Right lobe of liver (tissue), 6 donors: ENCODE results near the gene NKX6-2. TPM values are rescaled to one million over a fixed set of nuclear protein-coding genes. Genes with fewer than 3 reads are reported as not detected.
A peak's percentile ranks its signal among the peaks of the same experiment; 100 is the strongest.

ENCODE experiments used
- ATAC-seq, 4 donors: fragments of 200-7000 bp; cut with Tn5 transposase; one replicate each; pipeline ENCODE4 v1.9.1; 2020; ENCODE audit warnings: mild to moderate bottlenecking in 4 of 4, moderate library complexity in 4 of 4
- DNase-seq, 3 donors: peaks; one replicate each; pipeline ENCODE4 v3.0.0-alpha.2; 2020
- H3K27ac ChIP-seq, 3 donors: fragments of 200-600 bp; one replicate each; pipeline ENCODE4 v1.8.0; 2022
- H3K27me3 ChIP-seq, 2 donors: fragments of 200-600 bp; one replicate each; pipeline ENCODE4 v1.8.0; 2022
- H3K36me3 ChIP-seq, 4 donors: fragments of 200-600 bp; sonication (generic) in 1 of 4; one replicate each; pipeline versions ENCODE4 v1.5.1 to v1.8.0; 2017 to 2022; ENCODE audit warnings: control low read depth in 1 of 4
- H3K4me1 ChIP-seq, 4 donors: fragments of 200-600 bp; sonication (generic) in 1 of 4; one replicate each; pipeline versions ENCODE4 v1.5.1 to v1.8.0; 2017 to 2022; ENCODE audit warnings: control low read depth in 1 of 4
- H3K4me3 ChIP-seq, 3 donors: fragments of 200-600 bp; one replicate each; pipeline ENCODE4 v1.8.0; 2022
- H3K9me3 ChIP-seq, 4 donors: fragments of 200-600 bp; sonication (generic) in 1 of 4; one replicate each; pipeline versions ENCODE4 v1.5.1 to v1.8.0; 2017 to 2022; ENCODE audit warnings: control low read depth in 1 of 4
- CTCF ChIP-seq, 4 donors: fragments of 200-600 bp in 3 of 4; fragments of 450-650 bp in 1 of 4; IDR thresholded peaks; one replicate each; pipeline versions ENCODE4 v1.5.1 to v1.8.0; 2016 to 2022; ENCODE audit warnings: antibody characterized with exemption in 4 of 4, mild to moderate bottlenecking in 2 of 4
- POLR2A ChIP-seq: fragments of 450-650 bp; IDR thresholded peaks from one replicate; pipeline ENCODE4 v1.6.1; 2017; ENCODE audit warnings: antibody characterized with exemption, mild to moderate bottlenecking
- WGBS: methylation state at CpG from one replicate; pipeline ENCODE4 v1.1.6; 2018; ENCODE audit warnings: low coverage, low lambda C conversion rate; ENCODE audit not compliant: insufficient coverage; ENCODE audit errors: missing lambda C conversion rate; 5-methylcytosine and 5-hydroxymethylcytosine counted together
- intact Hi-C, 2 donors: fragments of 100-400 bp; cut with DNase I; formaldehyde crosslinking; loops; one replicate each; pipeline versions ENCODE4 v1.11.2 to v1.14.1; 2022
- total RNA-seq, 6 experiments: library from RNA; depleted of rRNA in 2 of 6; stranded (reverse); fragments of >200 nt in 2 of 6; fragmentation: NEBNext Ultra II Directional in 3 of 6; extraction: Animal tissue kit (Norgen Biotek cat#: 25700) in 3 of 6; gene quantifications; one replicate each; pipeline versions ENCODE4 v1.1.0 to v1.2.4, GENCODE V29; 2016 to 2023
- donor health status: DM: no; HTN: yes; CAD: no.
- donor health status: DM: no; HTN: no; CAD: no.
- donor health status: DM: no; HTN: no; CAD: no.
- donor health status: DM: no; HTN: yes; CAD: no.
- donor health status: DM: no; HTN: yes; CAD: no.

NKX6-2 gene
- total RNA-seq, 6 experiments from 2014 or later, result not detected

GRCh38 chr10:132788180-132788830 lies 2.4 kb upstream of the NKX6-2 start:
- Histone ChIP-seq H3K27ac (no peak overlapping the region), H3K4me1 (peaks cover 0 to 16% (median 0%) of the 10 kb centered on the region in 4 donors), H3K27me3 (peaks cover 0 to 21% of the 10 kb centered on the region in 2 donors), H3K36me3 (no peaks in the 10 kb centered on the region), H3K4me3 (no peak overlapping the region), H3K9me3 (no peaks in the 10 kb centered on the region)
- intact Hi-C loops, result loop anchor here in 1 of 2 donors (10.0 kb wide), 1 partner anchor 124 kb away; no protein-coding TSS in a partner anchor
- peak in 2 of 4 donors; percentile 38 to 56 for ATAC-seq
- WGBS, result 2% methylated on average over 9 of the region's 79 CpGs
- TF ChIP-seq POLR2A (no peak), CTCF (IDR thresholded peaks at IDR 0.05) (peak in 1 of 4 donors; percentile 17)
- DNase-seq, result no peak

- H3K4me1 ChIP-seq, result peaks cover 0 to 16% (median 0%) of the 10 kb centered on the region in 4 donors
- no peaks in the 10 kb centered on the region for H3K9me3 ChIP-seq
- TF ChIP-seq CTCF (IDR thresholded peaks at IDR 0.05), result no peak
- DNase-seq, result no peak
- H3K4me3 ChIP-seq, result no peak overlapping the region
- peaks cover 0 to 21% of the 10 kb centered on the region in 2 donors for H3K27me3 ChIP-seq
- intact Hi-C loops, result loop anchor here in 1 of 2 donors (10.0 kb wide), 1 partner anchor 123 kb away; no protein-coding TSS in a partner anchor
- no peak for ATAC-seq
- H3K36me3 ChIP-seq, result no peaks in the 10 kb centered on the region
- H3K27ac ChIP-seq, result no peak overlapping the region
- WGBS, result 0% methylated on average over 6 of the region's 80 CpGs
Measured at GRCh38 chr10:132787495-132788179, 1.7 kb upstream of the NKX6-2 start.

- Histone ChIP-seq H3K36me3 (peaks cover 0 to 3% (median 1%) of the 10 kb centered on the region in 4 donors), H3K27ac (no peak overlapping the region), H3K9me3 (no peaks in the 10 kb centered on the region), H3K4me1 (peaks cover 0 to 16% (median 0%) of the 10 kb centered on the region in 4 donors), H3K27me3 (peaks cover 0 to 21% of the 10 kb centered on the region in 2 donors), H3K4me3 (no peak overlapping the region)
- TF ChIP-seq CTCF (IDR thresholded peaks at IDR 0.05) (no peak), POLR2A (no peak)
- no peak for DNase-seq
- 0% methylated on average over 4 of the region's 80 CpGs for WGBS
- ATAC-seq, result no peak
- intact Hi-C loops, result loop anchor here in 1 of 2 donors (10.0 kb wide), 1 partner anchor 122 kb away; no protein-coding TSS in a partner anchor
Measured at GRCh38 chr10:132786884-132787494, 1.0 kb upstream of the NKX6-2 start.

GRCh38 chr10:132786476-132786883 lies 533 bp upstream of the NKX6-2 start:
- peaks cover 0 to 21% of the 10 kb centered on the region in 2 donors for H3K27me3 ChIP-seq
- WGBS, result 2% methylated on average over 16 of the region's 58 CpGs
- peaks cover 0 to 5% (median 1%) of the 10 kb centered on the region in 4 donors for H3K36me3 ChIP-seq
- DNase-seq, result no peak
- H3K4me3 ChIP-seq, result no peak overlapping the region
- H3K27ac ChIP-seq, result no peak overlapping the region
- H3K4me1 ChIP-seq, result peaks cover 0 to 16% (median 0%) of the 10 kb centered on the region in 4 donors
- intact Hi-C loops, result loop anchor here in 1 of 2 donors (10.0 kb wide), 1 partner anchor 122 kb away; no protein-coding TSS in a partner anchor
- no peak for TF ChIP-seq POLR2A
- no peak for TF ChIP-seq CTCF (IDR thresholded peaks at IDR 0.05)
- ATAC-seq, result no peak
- H3K9me3 ChIP-seq, result no peaks in the 10 kb centered on the region
